GM19193 (cell line): Measurements from ENCODE around the gene MSH5.

Experiments used
- POLR2A ChIP-seq: IDR thresholded peaks from 4 replicates; pipeline ENCODE4 v1.6.1; 2011; ENCODE audit not compliant: insufficient read depth, insufficient read length; ENCODE audit errors: extremely low read depth

The MSH5 gene

DNA sequence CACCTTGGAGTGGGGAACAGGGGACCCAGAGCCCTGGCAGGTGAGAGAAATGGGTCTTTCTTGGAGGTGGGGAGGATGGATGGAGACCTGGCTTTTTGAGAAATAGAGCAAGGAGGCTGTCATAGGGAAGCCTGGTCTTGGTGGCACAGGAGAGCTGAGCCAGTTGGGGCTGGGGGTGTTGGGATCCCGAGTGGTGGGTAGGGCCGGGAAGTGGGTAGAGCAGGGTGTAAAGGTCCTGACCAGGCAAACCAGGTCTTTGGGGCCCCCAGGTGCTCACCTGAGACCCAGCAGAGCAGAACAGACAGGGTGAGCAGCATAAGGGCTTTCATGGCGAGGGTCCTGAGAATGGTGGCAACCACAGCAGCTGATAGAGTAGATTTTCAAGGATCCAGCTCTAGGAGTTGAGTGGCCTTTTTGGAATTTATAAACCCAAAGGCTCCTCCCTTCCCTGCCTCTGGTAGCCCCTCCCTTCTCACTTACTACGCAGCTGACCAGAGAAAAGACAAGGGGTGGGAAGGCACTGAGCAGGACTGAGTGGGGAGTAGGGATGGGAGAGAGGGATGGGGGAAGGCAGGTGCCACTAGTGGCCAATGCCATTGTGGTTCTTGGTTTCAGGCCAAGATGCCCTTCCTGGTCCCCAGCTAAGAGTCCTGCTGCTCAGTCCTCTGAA is 18.3 kb upstream of the MSH5 start, which contains the start of gene LY6G6C:
LY6G6C (minus strand) TSS at position 396 of the 670 bp plus-strand sequence; CDS start at position 329, 67 bp downstream.
- no peak for TF ChIP-seq POLR2A

GRCh38 chr6:31722173-31722572 is 17.6 kb upstream of the MSH5 start:
- TF ChIP-seq POLR2A: no peak

DNA sequence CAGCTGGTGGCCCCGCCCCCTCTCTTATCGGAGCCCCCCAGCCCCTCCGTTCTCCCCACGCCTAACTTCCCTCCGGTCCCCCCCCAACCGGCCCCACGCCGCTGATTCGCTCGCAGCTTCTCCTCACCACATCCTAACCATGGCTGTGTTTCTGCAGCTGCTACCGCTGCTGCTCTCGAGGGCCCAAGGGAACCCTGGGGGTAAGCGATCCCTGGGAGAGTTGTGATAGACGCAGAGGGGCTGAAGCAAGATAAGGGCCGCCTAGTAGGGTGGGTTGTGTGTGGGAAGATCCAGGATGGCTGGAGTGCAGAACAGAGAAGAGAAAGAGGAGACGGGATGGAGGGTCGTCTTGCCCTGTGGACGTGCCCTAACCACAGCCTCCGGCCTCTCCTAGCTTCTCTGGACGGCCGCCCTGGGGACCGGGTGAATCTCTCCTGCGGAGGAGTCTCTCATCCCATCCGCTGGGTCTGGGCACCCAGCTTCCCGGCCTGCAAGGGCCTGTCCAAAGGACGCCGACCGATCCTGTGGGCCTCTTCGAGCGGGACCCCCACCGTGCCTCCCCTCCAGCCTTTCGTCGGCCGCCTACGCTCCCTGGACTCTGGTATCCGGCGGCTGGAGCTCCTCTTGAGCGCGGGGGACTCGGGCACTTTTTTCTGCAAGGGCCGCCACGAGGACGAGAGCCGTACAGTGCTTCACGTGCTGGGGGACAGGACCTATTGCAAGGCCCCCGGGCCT is 16.4 kb upstream of the MSH5 start, which contains the start of gene MPIG6B:
MPIG6B (plus strand) TSS at position 129 of the 735 bp plus-strand sequence; CDS start at position 140, 11 bp downstream.
- no peak for TF ChIP-seq POLR2A

GRCh38 chr6:31723980-31724691 is 15.7 kb upstream of the MSH5 start:
- no peak for TF ChIP-seq POLR2A

DNA sequence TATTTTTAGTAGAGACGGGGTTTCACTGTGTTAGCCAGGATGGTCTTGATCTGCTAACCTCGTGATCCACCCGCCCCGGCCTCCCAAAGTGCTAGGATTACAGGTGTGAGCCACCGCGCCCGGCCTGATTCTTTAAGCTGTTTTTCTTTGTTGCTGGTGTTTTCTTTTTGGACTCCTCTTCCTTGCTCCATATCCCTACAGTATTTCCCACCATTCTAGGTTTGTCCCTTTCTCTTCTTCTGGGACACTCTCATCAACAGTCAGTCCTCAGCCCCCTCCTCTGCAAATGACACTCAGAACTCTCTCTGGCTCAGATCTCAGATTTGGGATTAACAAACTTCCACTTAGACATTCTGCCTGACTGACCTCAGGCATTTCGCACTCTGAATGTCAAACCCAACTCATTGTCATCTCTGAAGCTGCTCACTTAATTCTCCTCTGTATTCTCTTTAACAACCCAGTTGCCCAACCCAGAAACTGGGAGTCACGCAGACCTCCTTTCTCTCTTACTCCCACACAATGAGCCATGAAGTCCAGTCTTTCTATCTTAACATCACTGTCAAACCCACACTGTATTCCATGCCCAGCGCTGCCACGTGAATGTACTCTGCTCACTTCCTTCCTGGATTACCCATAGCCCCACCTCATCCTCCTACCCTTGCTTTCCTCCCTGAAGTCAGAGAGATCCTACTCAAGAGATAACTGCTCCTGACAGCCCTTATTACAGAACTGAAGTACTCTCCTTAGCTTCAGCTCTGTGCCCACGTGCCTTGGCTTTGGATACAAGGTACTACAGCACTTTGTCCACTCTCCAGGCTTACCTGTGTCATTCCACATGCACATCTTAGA is 14.1 kb upstream of the MSH5 start:
- TF ChIP-seq POLR2A: no peak

DNA sequence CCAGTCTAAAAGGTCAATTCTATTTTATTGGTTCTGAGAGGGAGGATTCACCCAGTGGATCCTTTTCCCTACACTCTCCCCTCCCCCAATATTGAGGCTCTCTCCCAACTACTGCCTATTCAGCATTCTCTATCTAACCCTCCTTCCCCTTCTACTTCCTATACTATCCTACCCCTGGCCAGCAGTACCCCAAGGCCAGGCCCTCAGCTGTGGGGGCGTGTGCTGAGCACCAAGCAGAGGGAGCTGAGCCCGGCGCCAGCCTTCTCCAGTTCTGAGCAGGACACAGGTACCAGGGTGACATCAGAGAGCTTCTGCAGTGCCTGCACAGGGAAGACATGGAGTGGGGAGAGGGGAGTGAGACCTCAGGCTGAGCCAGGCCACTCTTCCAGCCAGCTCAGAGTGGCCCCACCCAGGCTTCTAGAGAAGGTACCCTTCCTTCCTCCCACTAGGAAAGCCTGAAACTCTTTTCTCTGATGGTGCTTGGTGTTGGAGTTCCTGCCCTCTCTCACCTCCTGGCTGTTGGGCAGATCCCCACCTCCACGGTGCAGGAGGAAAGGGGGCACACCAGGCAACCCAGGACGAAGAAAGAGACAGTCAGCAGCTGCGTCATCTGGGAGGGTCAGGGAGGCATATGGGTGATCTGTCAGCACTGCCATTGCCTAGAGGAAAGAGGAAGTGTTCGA is 12.6 kb upstream of the MSH5 start:
- peak; percentile 39 for TF ChIP-seq POLR2A

GRCh38 chr6:31727717-31728671 is 11.8 kb upstream of the MSH5 start:
- TF ChIP-seq POLR2A: no peak

DNA sequence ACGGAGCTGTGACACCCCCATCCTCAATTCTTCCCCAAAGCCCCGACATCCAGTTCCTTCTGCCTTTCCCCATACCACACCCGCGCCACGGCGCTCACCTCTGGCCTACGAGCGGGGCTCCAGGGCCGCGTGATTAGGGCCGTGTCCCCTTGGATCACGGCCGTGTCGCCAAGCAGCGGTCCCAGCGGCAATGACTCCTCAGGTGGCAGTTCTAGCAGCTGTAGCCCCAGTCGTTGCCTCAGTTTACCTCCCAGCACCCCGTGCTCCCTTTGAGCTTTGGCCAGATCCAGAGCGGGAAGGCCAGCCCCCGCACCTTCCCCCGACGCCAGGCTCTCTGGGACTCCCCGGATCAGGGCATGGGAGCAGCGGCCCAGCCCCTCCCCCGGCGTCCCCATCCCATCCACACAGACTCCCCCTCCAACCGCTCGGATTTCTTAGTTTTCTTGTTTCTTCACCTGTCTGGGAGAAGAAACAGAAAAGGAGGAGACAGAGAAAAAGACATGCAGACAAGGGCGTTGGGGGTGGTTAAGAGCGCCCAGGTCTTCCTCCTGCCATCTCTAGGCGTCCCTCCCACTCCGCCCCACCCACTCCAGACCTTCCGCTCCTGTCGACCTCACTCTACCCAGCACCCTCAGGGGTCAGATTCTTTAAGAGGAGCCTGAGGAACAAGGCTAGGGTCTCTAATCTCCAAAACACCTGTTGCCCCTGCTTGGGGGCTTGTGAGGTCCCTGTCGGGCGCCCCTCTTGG is 10.9 kb upstream of the MSH5 start, which contains the start of gene DDAH2:
DDAH2 (minus strand) TSS at position 533 of the 748 bp plus-strand sequence; CDS start at position 395, 138 bp downstream.
- TF ChIP-seq POLR2A: no peak

- no peak for TF ChIP-seq POLR2A
Observed at GRCh38 chr6:31729515-31729978, 10.3 kb upstream of the MSH5 start.

DNA sequence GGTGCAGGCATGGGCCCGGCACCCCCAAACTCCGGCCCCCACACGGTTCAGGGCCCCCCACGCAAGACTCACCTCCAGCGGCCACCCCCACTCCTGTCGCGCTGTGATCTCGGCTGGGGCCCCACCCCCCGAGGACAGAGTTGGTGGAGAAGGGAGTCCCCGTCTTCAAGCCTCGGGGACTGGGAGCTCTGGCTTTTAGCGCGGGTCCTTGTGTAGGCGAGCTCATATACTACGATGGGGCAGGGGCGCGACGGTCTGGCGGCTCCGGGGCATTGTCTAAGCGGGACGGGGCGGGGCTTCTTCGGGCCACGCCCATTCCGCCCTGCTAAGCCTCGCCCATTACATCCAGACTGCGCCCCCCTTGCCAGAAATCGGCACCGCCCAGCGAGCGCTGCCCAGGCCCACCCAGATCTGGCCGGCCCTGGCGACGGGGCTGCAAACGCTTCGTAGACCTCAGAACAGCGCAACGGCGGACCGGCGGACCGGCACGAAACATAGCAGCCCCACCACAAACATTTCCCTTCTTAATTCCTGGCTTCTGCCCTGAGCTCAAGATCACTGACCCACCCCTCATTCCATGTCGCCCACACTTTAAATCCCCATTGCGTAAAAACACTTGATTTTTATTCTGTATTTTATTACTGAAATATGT is 9.7 kb upstream of the MSH5 start:
- TF ChIP-seq POLR2A: peak; percentile 49

GRCh38 chr6:31730631-31731086 is 9.1 kb upstream of the MSH5 start:
- TF ChIP-seq POLR2A: no peak
